ENCODE data around the gene TSBP1.

DNA sequence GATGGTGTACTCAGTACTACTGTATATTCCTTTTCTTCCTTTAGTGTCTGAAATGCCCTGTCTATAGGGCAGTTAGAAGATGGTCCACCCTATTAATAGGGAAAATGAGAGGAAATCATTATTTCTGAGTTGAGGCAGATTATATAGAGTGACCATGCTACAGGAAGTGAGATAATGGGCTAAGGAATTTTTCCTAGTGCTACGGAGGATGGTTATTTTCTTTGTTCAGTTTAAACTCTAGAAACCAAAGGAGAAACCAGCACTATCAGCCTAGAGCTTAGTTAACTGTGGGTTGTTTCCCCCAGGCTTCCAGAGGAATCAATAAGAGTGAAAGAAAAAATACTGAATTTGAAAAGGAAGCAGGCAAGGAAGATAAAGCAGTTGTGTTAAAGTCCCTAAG, 474 bp downstream of the TSBP1 start:
- TF ChIP-seq POLR2AphosphoS5 (IDR thresholded peaks at IDR 0.05; ENCODE audit: insufficient read depth in 1 of 2, low read depth in 1 of 2) (no peak), POLR2A (IDR thresholded peaks at IDR 0.05) (no peak)
- TF ChIP-seq, protein P1, sequence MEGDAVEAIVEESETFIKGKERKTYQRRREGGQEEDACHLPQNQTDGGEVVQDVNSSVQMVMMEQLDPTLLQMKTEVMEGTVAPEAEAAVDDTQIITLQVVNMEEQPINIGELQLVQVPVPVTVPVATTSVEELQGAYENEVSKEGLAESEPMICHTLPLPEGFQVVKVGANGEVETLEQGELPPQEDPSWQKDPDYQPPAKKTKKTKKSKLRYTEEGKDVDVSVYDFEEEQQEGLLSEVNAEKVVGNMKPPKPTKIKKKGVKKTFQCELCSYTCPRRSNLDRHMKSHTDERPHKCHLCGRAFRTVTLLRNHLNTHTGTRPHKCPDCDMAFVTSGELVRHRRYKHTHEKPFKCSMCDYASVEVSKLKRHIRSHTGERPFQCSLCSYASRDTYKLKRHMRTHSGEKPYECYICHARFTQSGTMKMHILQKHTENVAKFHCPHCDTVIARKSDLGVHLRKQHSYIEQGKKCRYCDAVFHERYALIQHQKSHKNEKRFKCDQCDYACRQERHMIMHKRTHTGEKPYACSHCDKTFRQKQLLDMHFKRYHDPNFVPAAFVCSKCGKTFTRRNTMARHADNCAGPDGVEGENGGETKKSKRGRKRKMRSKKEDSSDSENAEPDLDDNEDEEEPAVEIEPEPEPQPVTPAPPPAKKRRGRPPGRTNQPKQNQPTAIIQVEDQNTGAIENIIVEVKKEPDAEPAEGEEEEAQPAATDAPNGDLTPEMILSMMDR (IDR thresholded peaks at IDR 0.05) = no peak
